ENCODE data around the gene HPCAL1.
"Not testable (repeated sequence)": the region's sequence is repeated elsewhere in the genome, so short reads cannot be mapped to it uniquely, and the experiment has no call there.

HPCAL1 gene

DNA sequence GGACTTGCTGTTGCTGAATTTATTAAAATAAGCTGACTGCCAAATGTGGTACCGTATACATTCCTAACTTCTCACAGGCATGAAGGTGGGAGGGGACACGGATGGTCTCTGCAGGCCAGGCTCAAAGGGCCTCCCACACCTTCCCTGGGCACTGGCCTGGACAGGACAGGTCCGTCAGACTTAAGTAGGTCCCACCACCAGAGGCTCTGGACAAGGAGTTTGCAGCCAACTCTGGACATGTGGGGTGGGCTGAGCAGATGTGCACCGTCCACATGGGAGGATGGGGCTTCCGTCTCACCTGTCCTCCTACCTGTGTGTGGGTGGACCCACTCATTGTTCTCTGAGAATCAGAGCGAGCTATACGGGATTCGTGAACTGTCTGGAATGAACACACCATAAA lies 137.3 kb downstream of the HPCAL1 start:
- FAIRE-seq (no peak), DNase-seq (ENCODE audit: insufficient read length, low spot score) (no peak)
- TF ChIP-seq, protein P1, sequence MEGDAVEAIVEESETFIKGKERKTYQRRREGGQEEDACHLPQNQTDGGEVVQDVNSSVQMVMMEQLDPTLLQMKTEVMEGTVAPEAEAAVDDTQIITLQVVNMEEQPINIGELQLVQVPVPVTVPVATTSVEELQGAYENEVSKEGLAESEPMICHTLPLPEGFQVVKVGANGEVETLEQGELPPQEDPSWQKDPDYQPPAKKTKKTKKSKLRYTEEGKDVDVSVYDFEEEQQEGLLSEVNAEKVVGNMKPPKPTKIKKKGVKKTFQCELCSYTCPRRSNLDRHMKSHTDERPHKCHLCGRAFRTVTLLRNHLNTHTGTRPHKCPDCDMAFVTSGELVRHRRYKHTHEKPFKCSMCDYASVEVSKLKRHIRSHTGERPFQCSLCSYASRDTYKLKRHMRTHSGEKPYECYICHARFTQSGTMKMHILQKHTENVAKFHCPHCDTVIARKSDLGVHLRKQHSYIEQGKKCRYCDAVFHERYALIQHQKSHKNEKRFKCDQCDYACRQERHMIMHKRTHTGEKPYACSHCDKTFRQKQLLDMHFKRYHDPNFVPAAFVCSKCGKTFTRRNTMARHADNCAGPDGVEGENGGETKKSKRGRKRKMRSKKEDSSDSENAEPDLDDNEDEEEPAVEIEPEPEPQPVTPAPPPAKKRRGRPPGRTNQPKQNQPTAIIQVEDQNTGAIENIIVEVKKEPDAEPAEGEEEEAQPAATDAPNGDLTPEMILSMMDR (IDR thresholded peaks at IDR 0.05; ENCODE audit: insufficient read depth, missing control alignments) = no peak

DNA sequence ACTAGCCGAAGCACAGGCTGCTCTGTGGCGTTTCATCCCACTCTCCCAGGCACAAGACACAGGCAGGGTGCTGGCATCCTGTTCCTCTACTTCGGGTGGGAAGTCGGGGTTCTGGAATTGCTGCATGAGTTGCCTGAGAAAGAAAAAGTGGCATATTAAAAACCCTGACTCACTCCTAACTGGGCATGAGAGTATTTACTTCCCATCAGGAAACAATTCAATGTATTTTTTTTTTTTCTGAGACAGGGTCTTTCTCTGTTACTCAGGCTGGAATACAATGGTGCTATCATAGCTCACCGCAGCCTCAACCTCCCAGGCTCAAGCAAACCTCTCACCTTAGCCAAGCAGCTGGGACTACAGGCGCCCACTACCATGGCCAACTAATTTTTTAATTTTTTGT lies 138.0 kb downstream of the HPCAL1 start:
- no peak for DNase-seq (ENCODE audit: insufficient read length, low spot score)
- no peak for FAIRE-seq
- TF ChIP-seq, protein P1 (IDR thresholded peaks at IDR 0.05; ENCODE audit: insufficient read depth, missing control alignments) = no peak

DNA sequence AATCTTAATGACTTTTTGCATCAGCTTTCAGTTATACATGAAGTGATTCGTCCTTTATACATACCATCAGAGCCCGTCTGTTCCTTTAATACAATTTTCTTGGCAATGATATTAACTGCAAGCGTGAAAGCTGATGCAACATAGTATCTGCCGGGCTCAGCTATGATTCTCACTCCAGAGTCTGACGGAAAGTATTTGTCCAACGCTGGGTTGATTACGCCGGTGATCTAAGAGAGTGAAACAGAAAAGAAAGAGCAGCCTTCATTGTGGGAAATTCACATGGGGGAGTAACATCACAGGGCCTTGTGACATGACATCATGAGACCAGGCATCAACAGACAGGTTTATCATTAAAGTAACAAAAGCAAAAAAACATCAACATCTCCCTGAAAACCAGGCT lies 139.2 kb downstream of the HPCAL1 start:
- FAIRE-seq (no peak), DNase-seq (ENCODE audit: insufficient read length, low spot score) (no peak)
- TF ChIP-seq, protein P1 (IDR thresholded peaks at IDR 0.05; ENCODE audit: insufficient read depth, missing control alignments) = no peak

DNA sequence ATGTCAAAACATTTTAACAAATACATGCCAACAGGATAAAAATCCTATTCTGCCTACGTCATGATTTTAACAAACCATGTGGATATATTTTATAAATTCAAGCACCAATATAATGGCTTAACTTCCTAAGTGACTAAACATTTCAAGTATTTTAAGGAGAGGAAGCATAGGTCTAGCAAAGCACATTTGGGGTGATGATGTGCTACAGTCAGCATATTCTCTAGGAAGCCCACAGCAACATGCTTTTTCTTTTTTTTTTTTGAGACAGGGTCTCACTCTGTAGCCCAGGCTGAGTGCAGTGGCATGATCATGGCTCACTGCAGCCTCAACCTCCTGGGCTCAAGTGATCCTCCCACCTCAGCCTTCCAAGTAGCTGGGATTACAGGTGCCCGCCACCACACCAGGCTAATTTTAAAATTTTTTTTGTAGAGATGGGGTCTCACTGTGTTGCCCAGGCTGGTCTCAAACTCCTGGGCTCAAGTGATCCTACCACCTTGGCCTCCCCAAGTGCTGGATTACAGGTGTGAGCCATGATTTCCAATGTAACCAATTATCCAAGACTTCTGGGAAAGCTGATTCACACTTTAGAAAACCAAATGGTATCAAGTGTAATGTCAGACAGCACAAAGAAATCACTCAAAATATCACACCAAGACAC lies 139.9 kb downstream of the HPCAL1 start:
- not testable (repeated sequence) for DNase-seq (ENCODE audit: insufficient read length, low spot score); FAIRE-seq

DNA sequence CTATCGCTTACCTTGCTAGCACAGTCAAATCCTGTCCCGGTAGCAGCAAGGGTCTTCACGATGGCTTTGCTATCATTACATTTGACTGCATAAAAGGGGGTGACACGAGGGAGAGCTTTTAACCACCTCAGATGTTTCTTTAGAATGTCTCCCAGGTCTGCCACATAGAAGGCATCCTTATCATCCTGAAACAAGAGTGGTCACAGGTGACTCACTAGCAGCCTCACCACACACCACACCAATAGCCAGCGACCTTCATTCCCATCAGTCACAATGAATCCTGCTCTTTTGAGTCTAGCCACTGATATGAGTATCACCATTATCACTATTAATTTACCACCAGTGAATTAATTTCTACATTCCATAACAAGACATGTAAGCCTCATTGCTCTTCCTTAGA lies 141.8 kb downstream of the HPCAL1 start:
- DNase-seq (ENCODE audit: insufficient read length, low spot score) = no peak
- FAIRE-seq = no peak
- TF ChIP-seq, protein P1 (IDR thresholded peaks at IDR 0.05; ENCODE audit: insufficient read depth, missing control alignments) = no peak

DNA sequence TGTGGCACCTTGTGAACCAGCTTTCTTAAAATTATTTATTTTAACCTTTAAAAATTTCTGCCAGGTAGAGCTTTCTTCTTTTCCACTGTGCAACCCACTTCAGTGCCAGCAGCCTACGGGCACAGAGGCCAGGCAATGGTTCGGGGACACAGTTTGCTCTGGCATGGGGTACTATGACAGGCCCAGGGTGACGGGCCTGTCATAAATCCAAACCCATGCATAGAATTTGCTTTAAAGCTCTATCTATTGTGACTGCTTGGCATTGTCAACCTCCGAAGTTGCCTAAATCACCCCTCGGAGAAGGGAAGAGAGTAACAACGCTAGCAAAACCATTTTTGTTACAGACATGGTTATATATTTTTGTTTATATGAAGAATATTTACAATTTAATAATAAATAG lies 143.9 kb downstream of the HPCAL1 start:
- TF ChIP-seq, protein P1 (IDR thresholded peaks at IDR 0.05; ENCODE audit: insufficient read depth, missing control alignments) = no peak
- DNase-seq (ENCODE audit: insufficient read length, low spot score) (no peak), FAIRE-seq (no peak)

DNA sequence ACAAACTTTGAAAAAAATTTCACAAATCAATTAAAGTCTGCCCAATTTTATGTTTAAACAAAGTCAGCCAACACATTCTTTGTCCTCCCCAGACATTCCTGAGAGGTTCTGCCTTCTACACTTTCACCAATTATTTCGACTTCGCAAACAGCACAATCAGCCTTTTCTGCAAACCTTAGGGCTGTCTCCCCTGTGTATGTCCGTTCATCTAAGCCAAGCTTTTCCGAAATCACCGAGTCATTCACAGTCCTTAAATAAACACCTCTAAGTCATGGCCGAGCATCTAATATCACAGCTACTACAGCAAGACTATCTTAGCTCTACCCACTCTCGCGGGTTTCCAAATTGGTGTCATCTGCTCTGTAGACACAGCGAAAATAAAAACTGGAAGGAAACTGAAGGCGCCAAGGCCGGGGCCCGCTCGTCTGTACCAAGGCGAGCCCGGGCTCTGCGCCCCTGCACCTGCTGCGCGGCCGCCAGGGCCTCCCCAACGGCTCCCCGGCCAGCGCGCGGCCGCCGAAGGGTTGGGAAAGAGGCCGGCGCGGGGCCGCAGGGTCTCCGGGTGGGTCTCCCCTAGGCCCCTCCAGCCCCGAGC lies 144.7 kb downstream of the HPCAL1 start:
- DNase-seq (ENCODE audit: insufficient read length, low spot score) (no peak), FAIRE-seq (no peak)
- TF ChIP-seq, protein P1 (IDR thresholded peaks at IDR 0.05; ENCODE audit: insufficient read depth, missing control alignments) = no peak

Data from D721Med (cell line).